ENCODE results near the gene LRGUK. TPM values are rescaled to one million over a fixed set of nuclear protein-coding genes. Genes with fewer than 3 reads are reported as not detected.
"Not testable (repeated sequence)": the region's sequence is repeated elsewhere in the genome, so short reads cannot be mapped to it uniquely, and the experiment has no call there.

LRGUK gene
- total and polyA plus RNA-seq, 9 donors, result 0.23 to 1.0 (median 0.38) TPM

DNA sequence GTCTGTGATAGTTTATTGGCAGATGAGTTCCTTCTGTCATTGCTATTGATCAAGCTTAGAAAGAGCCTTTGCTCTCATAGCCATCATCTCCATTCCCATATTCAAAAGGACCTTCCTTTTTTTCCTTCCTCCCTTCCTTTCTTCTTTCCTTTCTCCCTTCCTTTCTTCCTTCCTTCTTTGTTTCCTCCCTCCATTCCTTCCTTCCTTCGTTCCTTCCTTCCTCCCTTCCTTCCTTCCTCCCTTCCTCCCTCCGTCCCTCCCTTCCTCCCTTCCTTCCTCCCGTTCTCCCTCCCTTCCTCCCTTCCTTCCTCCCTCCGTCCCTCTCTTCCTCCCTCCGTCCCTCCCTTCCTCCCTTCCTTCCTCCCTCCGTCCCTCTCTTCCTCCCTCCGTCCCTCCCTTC is 104.2 kb downstream of the LRGUK start:
- not testable (repeated sequence) for H3K27ac ChIP-seq (ENCODE audit: low read length); DNase-seq; H3K36me3 ChIP-seq (ENCODE audit: control insufficient read depth, insufficient read depth, low read length); H3K9me3 ChIP-seq (replicated peaks; ENCODE audit: control insufficient read depth, low read depth, low read length); H3K4me3 ChIP-seq (ENCODE audit: low read length); H3K4me1 ChIP-seq (ENCODE audit: control insufficient read depth, insufficient read depth, low read length); H3K27me3 ChIP-seq (ENCODE audit: control insufficient read depth, insufficient read depth, low read length)
- 80% methylated on average over 7 of the region's 7 CpGs for WGBS (ENCODE audit: insufficient coverage)

DNA sequence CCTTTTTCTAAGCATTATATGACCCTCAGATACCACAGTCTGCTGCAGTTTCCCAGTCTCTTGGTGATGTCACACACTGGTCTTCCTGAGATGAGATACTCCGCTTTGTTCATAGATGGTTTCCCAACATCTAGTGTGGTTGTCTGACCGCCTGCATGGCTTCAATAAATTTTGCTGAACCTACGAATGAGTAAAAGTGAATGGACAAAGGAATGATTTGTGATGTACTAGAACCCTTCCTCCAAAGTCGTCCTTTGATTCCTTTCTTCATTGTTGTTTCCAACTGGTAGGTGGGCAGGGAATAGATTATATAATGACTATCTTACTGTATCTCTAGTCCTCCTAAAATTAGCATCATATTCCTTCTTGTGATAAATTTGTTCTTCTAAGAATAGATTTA is 107.1 kb downstream of the LRGUK start:
- no peak for DNase-seq
- no CpG with 5 or more reads among the region's 4 CpGs for WGBS (ENCODE audit: insufficient coverage)
- Histone ChIP-seq H3K4me1 (ENCODE audit: control insufficient read depth, insufficient read depth, low read length) (no peaks in the 10 kb centered on the region), H3K4me3 (ENCODE audit: low read length) (no peak overlapping the region), H3K9me3 (replicated peaks; ENCODE audit: control insufficient read depth, low read depth, low read length) (peaks cover 5% of the 10 kb centered on the region), H3K36me3 (ENCODE audit: control insufficient read depth, insufficient read depth, low read length) (no peaks in the 10 kb centered on the region), H3K27ac (ENCODE audit: low read length) (no peak overlapping the region), H3K27me3 (ENCODE audit: control insufficient read depth, insufficient read depth, low read length) (no peaks in the 10 kb centered on the region)

DNA sequence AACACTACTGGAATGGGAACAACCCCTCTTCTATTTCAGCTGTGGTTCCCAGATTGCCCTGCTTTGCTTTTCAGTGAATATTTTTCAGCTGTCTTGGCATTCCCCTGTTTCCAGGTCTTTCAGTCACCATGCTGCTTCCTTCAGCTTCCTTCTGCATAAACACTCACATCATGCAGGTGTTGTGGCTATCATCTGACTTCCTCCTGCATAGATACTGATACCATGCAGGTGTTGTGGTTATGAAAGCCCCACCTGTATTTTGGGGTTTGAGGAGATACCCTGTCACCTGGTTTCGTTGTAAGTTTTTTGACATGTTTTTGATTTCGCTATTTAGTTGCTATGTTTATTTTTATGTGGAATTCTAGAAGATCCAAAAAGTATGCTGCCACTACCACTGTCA is 118.1 kb downstream of the LRGUK start:
- no peak overlapping the region for H3K4me3 ChIP-seq (ENCODE audit: low read length)
- no peak for DNase-seq
- no peaks in the 10 kb centered on the region for H3K9me3 ChIP-seq (replicated peaks; ENCODE audit: control insufficient read depth, low read depth, low read length)
- H3K27ac ChIP-seq (ENCODE audit: low read length), result no peak overlapping the region
- H3K27me3 ChIP-seq (ENCODE audit: control insufficient read depth, insufficient read depth, low read length), result no peaks in the 10 kb centered on the region
- no peaks in the 10 kb centered on the region for H3K36me3 ChIP-seq (ENCODE audit: control insufficient read depth, insufficient read depth, low read length)
- no CpG with 5 or more reads among the region's 2 CpGs for WGBS (ENCODE audit: insufficient coverage)
- H3K4me1 ChIP-seq (ENCODE audit: control insufficient read depth, insufficient read depth, low read length), result no peaks in the 10 kb centered on the region

DNA sequence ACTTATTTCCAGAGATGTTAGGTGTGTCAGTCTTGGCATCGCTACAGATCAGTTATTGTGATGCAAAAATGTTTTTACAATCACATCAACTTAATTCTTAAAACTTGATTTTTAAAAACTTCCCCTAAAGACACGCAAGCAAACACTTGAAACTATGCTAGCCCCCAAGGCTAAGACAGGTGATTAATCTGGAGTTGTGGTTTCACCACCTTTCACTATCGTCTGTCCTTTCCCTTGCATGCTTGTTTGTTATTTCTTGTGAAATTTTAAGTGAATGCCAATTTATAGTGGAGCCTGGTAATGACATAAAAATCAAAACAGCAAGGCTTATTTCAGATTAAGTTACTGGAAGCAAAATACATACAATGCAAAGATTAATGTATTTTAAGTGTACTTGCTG is 119.2 kb downstream of the LRGUK start:
- H3K4me3 ChIP-seq (ENCODE audit: low read length), result no peak overlapping the region
- H3K27me3 ChIP-seq (ENCODE audit: control insufficient read depth, insufficient read depth, low read length), result no peaks in the 10 kb centered on the region
- H3K9me3 ChIP-seq (replicated peaks; ENCODE audit: control insufficient read depth, low read depth, low read length), result no peaks in the 10 kb centered on the region
- no peaks in the 10 kb centered on the region for H3K4me1 ChIP-seq (ENCODE audit: control insufficient read depth, insufficient read depth, low read length)
- no CpG with 5 or more reads among the region's 3 CpGs for WGBS (ENCODE audit: insufficient coverage)
- no peak for DNase-seq
- H3K36me3 ChIP-seq (ENCODE audit: control insufficient read depth, insufficient read depth, low read length), result no peaks in the 10 kb centered on the region
- no peak overlapping the region for H3K27ac ChIP-seq (ENCODE audit: low read length)

DNA sequence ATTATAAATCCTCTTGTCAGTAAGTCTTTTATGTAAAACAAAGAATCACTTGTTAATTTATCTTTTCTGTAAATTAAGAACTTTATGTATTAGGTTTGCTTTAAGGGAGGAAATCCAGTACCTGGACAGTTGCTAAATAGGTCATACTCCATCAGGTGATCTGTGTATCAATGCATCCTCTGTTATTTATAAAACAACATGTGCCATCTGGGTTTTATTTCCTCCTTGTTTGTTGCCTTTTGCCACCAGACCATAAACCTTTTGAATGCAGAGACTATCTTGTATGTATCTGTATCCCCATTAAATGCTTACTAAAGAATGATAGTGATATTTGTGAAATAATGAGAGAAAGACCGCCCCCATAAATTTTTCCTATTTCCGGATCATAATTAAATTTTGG is 119.6 kb downstream of the LRGUK start:
- DNase-seq, result no peak
- no peak overlapping the region for H3K27ac ChIP-seq (ENCODE audit: low read length)
- H3K4me3 ChIP-seq (ENCODE audit: low read length), result no peak overlapping the region
- no peaks in the 10 kb centered on the region for H3K4me1 ChIP-seq (ENCODE audit: control insufficient read depth, insufficient read depth, low read length)
- no peaks in the 10 kb centered on the region for H3K36me3 ChIP-seq (ENCODE audit: control insufficient read depth, insufficient read depth, low read length)
- no peaks in the 10 kb centered on the region for H3K9me3 ChIP-seq (replicated peaks; ENCODE audit: control insufficient read depth, low read depth, low read length)
- no CpG with 5 or more reads among the region's 2 CpGs for WGBS (ENCODE audit: insufficient coverage)
- no peaks in the 10 kb centered on the region for H3K27me3 ChIP-seq (ENCODE audit: control insufficient read depth, insufficient read depth, low read length)

DNA sequence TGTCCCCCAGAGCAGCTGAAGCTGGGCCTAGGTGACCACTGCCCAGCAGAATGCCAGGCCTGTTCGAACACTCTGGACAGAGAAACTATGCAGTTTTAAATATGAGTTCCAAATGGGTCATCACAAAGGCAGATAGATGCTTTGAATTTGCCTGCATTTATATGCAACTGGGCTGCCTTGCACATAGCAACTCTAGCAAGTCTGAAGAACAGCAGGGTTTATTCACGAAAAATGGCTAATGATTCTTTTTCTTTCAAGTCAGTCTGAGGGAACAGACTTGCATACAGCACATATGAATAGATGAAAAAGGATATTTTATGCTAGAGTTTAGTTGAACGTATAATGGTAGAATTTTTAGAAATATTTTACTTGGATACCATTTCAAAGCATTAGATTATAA is 121.1 kb downstream of the LRGUK start:
- Histone ChIP-seq H3K36me3 (ENCODE audit: control insufficient read depth, insufficient read depth, low read length) (no peaks in the 10 kb centered on the region), H3K27me3 (ENCODE audit: control insufficient read depth, insufficient read depth, low read length) (no peaks in the 10 kb centered on the region), H3K27ac (ENCODE audit: low read length) (no peak overlapping the region), H3K4me3 (ENCODE audit: low read length) (no peak overlapping the region), H3K9me3 (replicated peaks; ENCODE audit: control insufficient read depth, low read depth, low read length) (no peaks in the 10 kb centered on the region), H3K4me1 (ENCODE audit: control insufficient read depth, insufficient read depth, low read length) (no peaks in the 10 kb centered on the region)
- 92% methylated on average over 2 of the region's 3 CpGs for WGBS (ENCODE audit: insufficient coverage)
- no peak for DNase-seq

DNA sequence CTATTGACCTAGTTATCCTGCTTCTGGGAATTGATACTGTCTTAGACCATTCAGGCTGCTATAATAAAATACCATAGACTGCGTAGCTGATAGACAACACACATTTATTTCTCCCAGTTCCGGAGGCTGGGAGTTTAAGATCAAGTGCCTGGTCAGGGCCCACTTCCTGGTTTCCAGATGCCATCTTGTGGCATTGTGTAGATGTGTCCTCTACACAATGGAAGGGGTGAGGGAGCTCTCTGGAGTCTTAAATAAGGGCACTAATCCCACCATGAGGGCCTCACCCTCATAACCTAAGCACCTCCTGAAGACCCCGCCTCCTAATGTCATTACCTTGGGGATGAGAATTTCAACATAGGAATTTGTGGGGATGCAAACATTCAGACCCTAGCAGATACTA is 127.2 kb downstream of the LRGUK start:
- WGBS (ENCODE audit: insufficient coverage), result no CpG with 5 or more reads among the region's 3 CpGs
- no peak overlapping the region for H3K27ac ChIP-seq (ENCODE audit: low read length)
- H3K36me3 ChIP-seq (ENCODE audit: control insufficient read depth, insufficient read depth, low read length), result no peaks in the 10 kb centered on the region
- no peak for DNase-seq
- H3K9me3 ChIP-seq (replicated peaks; ENCODE audit: control insufficient read depth, low read depth, low read length), result no peaks in the 10 kb centered on the region
- H3K4me3 ChIP-seq (ENCODE audit: low read length), result no peak overlapping the region
- no peaks in the 10 kb centered on the region for H3K27me3 ChIP-seq (ENCODE audit: control insufficient read depth, insufficient read depth, low read length)
- no peaks in the 10 kb centered on the region for H3K4me1 ChIP-seq (ENCODE audit: control insufficient read depth, insufficient read depth, low read length)

DNA sequence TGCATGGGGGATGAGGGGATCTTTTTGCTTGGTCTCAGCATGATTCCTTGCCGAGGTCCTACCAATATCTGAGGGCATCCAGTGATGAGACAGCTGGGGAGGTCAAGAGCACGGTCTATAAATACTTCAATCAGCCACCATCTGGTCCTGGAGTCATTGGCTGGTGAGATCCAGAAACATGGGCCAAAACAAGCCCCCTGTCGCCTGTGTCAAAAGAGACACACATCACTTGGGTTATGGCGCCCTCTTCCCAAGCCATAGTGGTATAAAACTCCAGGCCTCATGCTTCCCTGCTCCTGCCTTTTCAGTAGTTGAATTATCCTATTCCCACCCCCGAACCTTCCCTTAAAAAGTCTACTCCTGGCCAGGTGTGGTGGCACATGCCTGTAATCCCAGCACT is 128.7 kb downstream of the LRGUK start:
- 73% methylated on average over 3 of the region's 5 CpGs for WGBS (ENCODE audit: insufficient coverage)
- no peaks in the 10 kb centered on the region for H3K9me3 ChIP-seq (replicated peaks; ENCODE audit: control insufficient read depth, low read depth, low read length)
- H3K4me3 ChIP-seq (ENCODE audit: low read length), result no peak overlapping the region
- H3K27me3 ChIP-seq (ENCODE audit: control insufficient read depth, insufficient read depth, low read length), result no peaks in the 10 kb centered on the region
- H3K36me3 ChIP-seq (ENCODE audit: control insufficient read depth, insufficient read depth, low read length), result no peaks in the 10 kb centered on the region
- DNase-seq, result peak; percentile 10
- no peak overlapping the region for H3K27ac ChIP-seq (ENCODE audit: low read length)
- H3K4me1 ChIP-seq (ENCODE audit: control insufficient read depth, insufficient read depth, low read length), result no peaks in the 10 kb centered on the region

DNA sequence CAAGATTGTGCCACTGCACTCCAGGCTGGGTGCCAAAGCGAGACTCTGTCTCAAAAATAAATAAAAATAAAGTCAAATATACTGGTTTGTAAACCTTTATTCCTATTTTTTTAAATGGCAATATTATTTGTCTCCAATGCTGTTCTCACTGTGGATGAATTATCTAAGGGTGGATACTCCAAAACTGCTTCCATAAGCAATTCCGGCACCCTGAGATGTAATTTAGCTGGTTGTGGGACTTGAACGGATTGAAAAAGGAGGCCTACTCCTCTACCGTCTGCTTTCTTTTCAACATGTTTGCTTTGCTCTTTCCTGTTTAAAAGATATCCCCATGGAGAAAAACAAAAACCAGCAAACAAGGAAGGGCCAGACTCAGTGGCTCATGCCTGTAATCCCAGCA is 135.2 kb downstream of the LRGUK start:
- no CpG with 5 or more reads among the region's 4 CpGs for WGBS (ENCODE audit: insufficient coverage)

DNA sequence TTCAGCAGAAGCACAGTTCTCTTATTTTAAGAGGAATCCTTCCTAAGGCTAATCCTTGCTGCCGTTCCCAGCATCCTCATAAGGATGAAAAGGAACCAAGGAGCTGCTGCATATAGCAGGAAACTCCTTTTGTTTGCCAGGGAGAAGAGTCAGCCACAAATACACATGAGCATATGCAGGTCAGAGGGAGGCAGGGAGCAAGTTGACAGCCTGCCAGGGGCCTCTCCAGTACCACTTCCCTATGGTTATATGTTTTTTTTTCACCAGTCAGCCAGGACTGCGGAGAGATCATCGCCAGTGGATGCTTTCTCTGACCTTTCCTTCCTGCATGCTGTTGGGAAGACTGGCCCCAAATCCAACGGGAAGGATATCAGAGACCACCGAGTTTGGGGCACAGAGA is 149.8 kb downstream of the LRGUK start:
- Histone ChIP-seq H3K4me3 (ENCODE audit: low read length) (no peak overlapping the region), H3K9me3 (replicated peaks; ENCODE audit: control insufficient read depth, low read depth, low read length) (no peaks in the 10 kb centered on the region), H3K4me1 (ENCODE audit: control insufficient read depth, insufficient read depth, low read length) (no peaks in the 10 kb centered on the region), H3K36me3 (ENCODE audit: control insufficient read depth, insufficient read depth, low read length) (no peaks in the 10 kb centered on the region), H3K27me3 (ENCODE audit: control insufficient read depth, insufficient read depth, low read length) (no peaks in the 10 kb centered on the region), H3K27ac (ENCODE audit: low read length) (no peak overlapping the region)
- WGBS (ENCODE audit: insufficient coverage), result 7% methylated on average over 2 of the region's 5 CpGs
- no peak for DNase-seq

More for the DNA sequence above, 135.2 kb downstream of the LRGUK start:
- Histone ChIP-seq H3K4me1 (ENCODE audit: control insufficient read depth, insufficient read depth, low read length) (no peaks in the 10 kb centered on the region), H3K9me3 (replicated peaks; ENCODE audit: control insufficient read depth, low read depth, low read length) (no peaks in the 10 kb centered on the region), H3K27me3 (ENCODE audit: control insufficient read depth, insufficient read depth, low read length) (no peaks in the 10 kb centered on the region), H3K27ac (ENCODE audit: low read length) (no peak overlapping the region), H3K4me3 (ENCODE audit: low read length) (no peak overlapping the region), H3K36me3 (ENCODE audit: control insufficient read depth, insufficient read depth, low read length) (no peaks in the 10 kb centered on the region)
- DNase-seq, result no peak

DNA sequence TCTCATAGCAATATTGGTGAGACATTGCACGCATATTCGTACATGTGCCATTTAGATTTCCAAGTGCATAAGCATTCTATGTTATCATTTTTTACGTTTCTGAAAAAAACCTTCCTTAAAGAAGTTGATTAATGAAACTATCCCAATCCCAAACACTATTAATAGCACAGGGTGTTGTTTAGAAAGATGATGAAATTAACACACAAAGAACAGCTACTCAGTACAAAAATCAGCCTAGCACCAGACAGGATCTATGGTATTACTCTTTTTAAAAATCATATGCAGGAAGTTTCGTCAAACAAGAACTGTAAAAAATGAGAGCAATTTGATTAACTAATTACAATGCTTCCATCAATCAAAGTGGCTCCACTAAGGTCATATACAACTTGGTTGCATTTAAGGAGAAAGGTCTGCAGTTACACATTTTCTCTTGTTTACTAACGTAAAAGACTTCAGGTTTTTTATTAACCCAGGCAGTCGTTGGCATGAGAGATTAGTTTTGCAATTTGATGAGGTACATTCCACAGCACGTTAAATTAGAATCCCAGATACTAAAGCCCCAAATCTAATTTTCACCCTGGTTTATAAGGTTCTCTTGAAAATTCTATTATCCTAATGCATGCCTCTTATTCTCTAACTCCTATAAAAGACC is 151.5 kb downstream of the LRGUK start:
- no CpG with 5 or more reads among the region's 7 CpGs for WGBS (ENCODE audit: insufficient coverage)

More for the DNA sequence above, 151.5 kb downstream of the LRGUK start:
- H3K27me3 ChIP-seq (ENCODE audit: control insufficient read depth, insufficient read depth, low read length), result peaks cover 2% of the 10 kb centered on the region
- H3K27ac ChIP-seq (ENCODE audit: low read length), result no peak overlapping the region
- no peaks in the 10 kb centered on the region for H3K4me1 ChIP-seq (ENCODE audit: control insufficient read depth, insufficient read depth, low read length)
- no peaks in the 10 kb centered on the region for H3K36me3 ChIP-seq (ENCODE audit: control insufficient read depth, insufficient read depth, low read length)
- H3K9me3 ChIP-seq (replicated peaks; ENCODE audit: control insufficient read depth, low read depth, low read length), result no peaks in the 10 kb centered on the region
- DNase-seq, result no peak
- no peak overlapping the region for H3K4me3 ChIP-seq (ENCODE audit: low read length)

All from muscle of leg (tissue), 11 donors.